Fibroblast of the aortic adventitia (primary cell): Measurements from ENCODE around the gene OSCAR. TPM values are rescaled to one million over a fixed set of nuclear protein-coding genes. Genes with fewer than 3 reads are reported as not detected.

ENCODE experiments used
- DNase-seq: peaks from one replicate; pipeline ENCODE4 v3.0.0-alpha.2; 2010; ENCODE audit warnings: low read depth
- H3K4me3 ChIP-seq: 2 replicates; pipeline ENCODE4 v1.5.1; 2011; ENCODE audit warnings: low read depth, mild to moderate bottlenecking, control low read depth, low read length, moderate library complexity
- CTCF ChIP-seq: IDR thresholded peaks from 2 replicates; pipeline ENCODE4 v1.5.1; 2011; ENCODE audit warnings: mild to moderate bottlenecking, low read length, control low read depth, inconsistent platforms; ENCODE audit not compliant: insufficient read depth
- total RNA-seq: library from RNA; depleted of rRNA; stranded (reverse); fragments of >200 nt; gene quantifications from 2 replicates; pipeline ENCODE4 v1.2.3, GENCODE V29; 2012; ENCODE audit warnings: low replicate concordance

Gene OSCAR
- total RNA-seq, 1 donor = 0.63 TPM

- TF ChIP-seq CTCF = no peak
- H3K4me3 ChIP-seq = no peak within 1 kb of the TSS
- no peak for DNase-seq
These were observed 37.1 kb downstream of the OSCAR start, which contains the start of gene VSTM1 for GRCh38 chr19:54063350-54064116. VSTM1 (minus strand) TSS chr19:54063897; CDS start chr19:54063777, 120 bp downstream.

- no peak overlapping the region for H3K4me3 ChIP-seq
- TF ChIP-seq CTCF = no peak
- no peak for DNase-seq
These were observed 38.0 kb downstream of the OSCAR start for GRCh38 chr19:54062643-54063042.

GRCh38 chr19:54047616-54048015 lies 53.0 kb downstream of the OSCAR start:
- H3K4me3 ChIP-seq = no peak overlapping the region
- TF ChIP-seq CTCF = no peak
- no peak for DNase-seq

- TF ChIP-seq CTCF = no peak
- H3K4me3 ChIP-seq = no peak overlapping the region
- no peak for DNase-seq
These were observed 54.8 kb downstream of the OSCAR start for GRCh38 chr19:54045771-54046170.

Other genes starting within 250 kb of the OSCAR start
- gene MYADM, start 232.9 kb downstream of the OSCAR start, total RNA-seq = 6.8 and 30.2 TPM in 2 replicates
- gene PRKCG, start 218.6 kb downstream of the OSCAR start, total RNA-seq = not detected in 2 replicates
- 0.57 and 1.9 TPM in 2 replicates for gene CACNG7, start 191.5 kb downstream of the OSCAR start, total RNA-seq
- gene CACNG8, start 137.9 kb downstream of the OSCAR start, total RNA-seq = 0.41 and 0.45 TPM in 2 replicates
- 1.1 TPM in 1 of 2 replicates, not detected in the other for gene CACNG6, start 109.2 kb downstream of the OSCAR start, total RNA-seq
- gene VSTM1, start 36.9 kb downstream of the OSCAR start, total RNA-seq = not detected in 2 replicates
- gene TARM1, start 19.4 kb downstream of the OSCAR start, total RNA-seq = not detected in 2 replicates
- 9.0 and 11.4 TPM in 2 replicates for gene NDUFA3, start 2.1 kb upstream of the OSCAR start, total RNA-seq
- gene TFPT, start 14.9 kb upstream of the OSCAR start, total RNA-seq = 8.9 and 18.3 TPM in 2 replicates
- gene PRPF31, start 15.0 kb upstream of the OSCAR start, total RNA-seq = 32.6 and 37.2 TPM in 2 replicates
- 6.0 and 9.8 TPM in 2 replicates for gene CNOT3, start 37.0 kb upstream of the OSCAR start, total RNA-seq
- 4.4 and 6.8 TPM in 2 replicates for gene LENG1, start 58.9 kb upstream of the OSCAR start, total RNA-seq
- 0.27 and 0.82 TPM in 2 replicates for gene TMC4, start 72.4 kb upstream of the OSCAR start, total RNA-seq
- 46.9 and 48.7 TPM in 2 replicates for gene MBOAT7, start 88.8 kb upstream of the OSCAR start, total RNA-seq
- gene TSEN34, start 90.5 kb upstream of the OSCAR start, total RNA-seq = 42.8 and 67.6 TPM in 2 replicates
- gene RPS9, start 100.1 kb upstream of the OSCAR start, total RNA-seq = 1,882 and 1,909 TPM in 2 replicates
- gene LILRB3, start 122.2 kb upstream of the OSCAR start, total RNA-seq = not detected in 2 replicates
- not detected in 2 replicates for gene LILRA6, start 142.0 kb upstream of the OSCAR start, total RNA-seq
- gene LILRB5, start 156.5 kb upstream of the OSCAR start, total RNA-seq = not detected in 2 replicates
- not detected in 2 replicates for gene LILRB2, start 180.3 kb upstream of the OSCAR start, total RNA-seq
- not detected in 2 replicates for gene LILRA5, start 212.4 kb upstream of the OSCAR start, total RNA-seq
- not detected in 2 replicates for gene LILRA4, start 238.4 kb upstream of the OSCAR start, total RNA-seq